Embryonic facial prominence (tissue), 1 donor: ENCODE results near the gene DSCAML1.

ENCODE experiments used
- DNase-seq: peaks from one replicate; pipeline ENCODE4 v3.0.0-alpha.2; 2016; ENCODE audit errors: extremely low spot score

DSCAML1 gene

GRCh38 chr11:117523680-117524079, 273.3 kb downstream of the DSCAML1 start:
- DNase-seq, result no peak

- DNase-seq, result no peak
These were observed 275.0 kb downstream of the DSCAML1 start for GRCh38 chr11:117521974-117522373.

- DNase-seq, result no peak
These were observed 276.1 kb downstream of the DSCAML1 start for GRCh38 chr11:117520966-117521365.

- no peak for DNase-seq
These were observed 276.8 kb downstream of the DSCAML1 start for GRCh38 chr11:117520201-117520600.

- no peak for DNase-seq
These were observed 277.4 kb downstream of the DSCAML1 start for GRCh38 chr11:117519590-117519989.

GRCh38 chr11:117519170-117519569, 277.8 kb downstream of the DSCAML1 start:
- no peak for DNase-seq

- DNase-seq, result no peak
These were observed 278.6 kb downstream of the DSCAML1 start for GRCh38 chr11:117518455-117518854.

- DNase-seq, result no peak
These were observed 279.9 kb downstream of the DSCAML1 start for GRCh38 chr11:117517097-117517496.

- no peak for DNase-seq
These were observed 280.9 kb downstream of the DSCAML1 start for GRCh38 chr11:117515892-117516787.

- no peak for DNase-seq
These were observed 282.8 kb downstream of the DSCAML1 start for GRCh38 chr11:117514256-117514655.

- DNase-seq, result no peak
These were observed 283.4 kb downstream of the DSCAML1 start for GRCh38 chr11:117513666-117514065.

GRCh38 chr11:117511931-117512539, 285.0 kb downstream of the DSCAML1 start:
- no peak for DNase-seq

- no peak for DNase-seq
These were observed 285.5 kb downstream of the DSCAML1 start for GRCh38 chr11:117511483-117511930.

GRCh38 chr11:117510646-117511045, 286.4 kb downstream of the DSCAML1 start:
- DNase-seq, result no peak

GRCh38 chr11:117509543-117509942, 287.5 kb downstream of the DSCAML1 start:
- DNase-seq, result no peak

GRCh38 chr11:117506971-117507370, 290.0 kb downstream of the DSCAML1 start:
- DNase-seq, result no peak

GRCh38 chr11:117505285-117505970, 291.6 kb downstream of the DSCAML1 start:
- DNase-seq, result no peak

GRCh38 chr11:117502779-117503100, 294.3 kb downstream of the DSCAML1 start:
- DNase-seq, result no peak

GRCh38 chr11:117502015-117502778, 294.8 kb downstream of the DSCAML1 start:
- DNase-seq, result no peak

GRCh38 chr11:117501237-117501898, 295.6 kb downstream of the DSCAML1 start:
- no peak for DNase-seq

GRCh38 chr11:117498791-117499190, 298.2 kb downstream of the DSCAML1 start:
- no peak for DNase-seq
